HFFc6 (cell line): ENCODE data around the gene GJD3. TPM values are rescaled to one million over a fixed set of nuclear protein-coding genes. Genes with fewer than 3 reads are reported as not detected.

Experiments used
- DNase-seq: peaks from one replicate; pipeline ENCODE4 v3.0.0-alpha.2; 2018
- H3K27ac Mint-ChIP-seq: 2 replicates; pipeline ENCODE4 v1.8.0; 2020; ENCODE audit warnings: mild to moderate bottlenecking, mixed read lengths
- H3K27me3 Mint-ChIP-seq: 2 replicates; pipeline ENCODE4 v1.8.0; 2021; ENCODE audit warnings: mild to moderate bottlenecking, moderate library complexity, mixed read lengths; ENCODE audit not compliant: insufficient read depth
- H3K36me3 Mint-ChIP-seq: 2 replicates; pipeline ENCODE4 v1.8.0; 2021; ENCODE audit warnings: low read depth, mixed read lengths
- H3K4me1 Mint-ChIP-seq: 2 replicates; pipeline ENCODE4 v1.8.0; 2020; ENCODE audit warnings: low read depth, mixed read lengths
- H3K4me3 Mint-ChIP-seq: 2 replicates; pipeline ENCODE4 v1.8.0; 2020; ENCODE audit warnings: mild to moderate bottlenecking, moderate library complexity, mixed read lengths
- H3K9me3 Mint-ChIP-seq: 2 replicates; pipeline ENCODE4 v1.8.0; 2020; ENCODE audit warnings: mild to moderate bottlenecking, mixed read lengths
- CTCF ChIP-seq: fragments of 200-600 bp; sonication (generic); IDR thresholded peaks from 2 replicates; pipeline ENCODE4 v1.5.0; 2021; ENCODE audit warnings: antibody characterized with exemption, mild to moderate bottlenecking
- total RNA-seq, 6 experiments: library from RNA; stranded (reverse); fragmentation: NEBNext Ultra II Directional; extraction: Animal tissue kit (Norgen Biotek cat#: 25700); gene quantifications; 2 replicates in 1 of 6; 3 replicates in 5 of 6; pipeline ENCODE4 v1.2.3, GENCODE V29; 2021

The GJD3 gene
- total RNA-seq, 6 experiments from 2014 or later = 0.36 to 1.4 (median 0.81) TPM

DNA sequence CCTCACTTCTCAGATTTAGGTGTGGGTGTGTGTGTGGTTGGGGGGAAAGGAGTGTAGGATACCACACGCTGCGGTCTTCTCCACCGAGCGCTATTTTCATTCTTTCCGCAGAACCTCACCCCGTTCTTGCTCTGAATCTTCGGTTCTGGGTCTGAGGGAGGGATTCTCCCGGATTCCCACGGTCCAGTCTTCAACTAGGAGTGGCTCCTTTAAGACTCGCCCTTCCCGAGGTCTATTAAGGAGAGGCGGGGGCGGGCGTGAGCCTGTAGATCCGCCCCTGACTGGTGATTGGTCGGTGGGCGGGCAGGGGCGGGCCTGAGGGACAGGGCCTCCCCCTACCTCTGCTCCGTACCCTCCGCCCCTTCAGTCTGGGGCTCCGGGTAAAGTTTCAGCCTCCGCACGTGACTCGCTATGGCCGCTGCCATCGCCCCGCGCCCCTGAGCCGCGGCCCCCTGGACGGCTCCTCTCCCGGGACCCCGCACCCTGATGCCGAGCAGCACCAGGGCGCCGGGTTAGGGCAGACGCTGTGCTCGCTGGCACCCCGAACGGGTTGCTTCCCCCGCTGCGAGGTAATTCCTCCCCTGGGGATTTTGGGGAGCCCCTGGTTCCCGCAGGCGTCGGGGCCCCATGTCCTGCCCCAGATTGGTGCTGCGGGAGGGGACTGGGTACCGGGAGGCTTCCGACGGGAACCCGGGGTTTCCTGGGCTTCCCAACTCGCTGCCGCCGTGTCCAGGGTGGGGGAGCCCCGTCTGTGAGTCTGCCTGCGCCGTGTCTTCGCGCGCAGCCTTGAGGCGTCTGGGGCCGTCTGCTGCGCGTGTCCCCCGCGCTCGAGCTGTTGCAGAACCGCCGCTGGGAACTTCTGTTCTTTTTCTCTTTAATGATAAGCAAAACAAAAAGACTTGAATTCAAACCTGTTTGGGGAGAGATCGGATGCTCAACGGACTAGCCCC lies 46.4 kb downstream of the GJD3 start:
- Mint-ChIP-seq H3K4me3 (peak overlapping the region; percentile 98), H3K4me1 (peaks cover 47% of the 10 kb centered on the region), H3K27me3 (no peaks in the 10 kb centered on the region), H3K27ac (peak overlapping the region; percentile 100), H3K36me3 (0 out of 2 replicates have a peak, but pooled peaks cover 8% of the 10 kb centered on the region), H3K9me3 (no peaks in the 10 kb centered on the region)
- TF ChIP-seq CTCF = no peak
- peak; percentile 93 for DNase-seq

GRCh38 chr17:40317345-40317873 lies 47.1 kb downstream of the GJD3 start:
- Mint-ChIP-seq H3K4me3 (peak overlapping the region; percentile 98), H3K9me3 (no peaks in the 10 kb centered on the region), H3K27ac (peak overlapping the region; percentile 98), H3K27me3 (no peaks in the 10 kb centered on the region), H3K4me1 (peaks cover 40% of the 10 kb centered on the region), H3K36me3 (0 out of 2 replicates have a peak, but pooled peaks cover 8% of the 10 kb centered on the region)
- peak; percentile 72 for DNase-seq
- TF ChIP-seq CTCF = peak; percentile 78

DNA sequence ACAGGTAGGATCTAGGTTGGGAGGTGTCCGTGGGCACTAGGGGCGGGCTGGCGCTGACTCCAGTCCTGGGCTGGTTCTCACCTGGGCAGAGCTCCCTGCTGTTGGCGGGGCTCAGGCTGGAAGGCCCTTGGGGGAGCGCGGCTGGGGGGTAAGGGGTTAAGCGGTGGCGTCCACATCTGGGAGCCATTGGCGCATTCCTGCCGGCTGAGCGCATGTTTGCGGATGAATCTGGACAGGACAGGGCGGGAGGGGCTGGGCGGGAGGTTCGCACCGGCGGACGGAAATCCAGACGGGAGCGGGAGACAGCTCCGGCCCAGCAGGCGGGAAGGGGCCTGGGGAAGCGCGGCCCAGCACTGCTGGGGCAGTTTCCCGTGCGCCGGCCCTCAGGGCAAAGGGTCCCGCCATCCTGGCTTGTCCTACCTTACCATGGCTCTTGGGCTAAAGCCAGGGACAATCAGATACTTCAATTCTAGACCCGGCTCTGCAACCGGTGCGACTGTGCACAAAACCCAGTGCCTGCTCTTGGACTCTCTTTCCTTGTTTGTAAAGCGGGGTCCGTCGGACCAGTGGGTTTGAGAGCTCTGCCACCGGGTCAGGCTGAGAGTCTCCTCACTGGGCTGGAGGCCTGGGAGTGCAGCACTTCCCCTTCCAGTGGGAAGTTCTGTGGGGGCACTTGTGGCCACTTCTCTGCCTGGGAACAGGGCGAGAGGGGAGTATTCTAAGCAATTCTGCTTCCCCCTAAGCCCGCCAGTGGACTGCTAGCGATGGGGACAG lies 47.8 kb downstream of the GJD3 start:
- Mint-ChIP-seq H3K36me3 (0 out of 2 replicates have a peak, but pooled peaks cover 8% of the 10 kb centered on the region), H3K9me3 (no peaks in the 10 kb centered on the region), H3K4me1 (peaks cover 33% of the 10 kb centered on the region), H3K27me3 (no peaks in the 10 kb centered on the region; the same call in 1 of the 2 replicates), H3K4me3 (peak overlapping the region; percentile 98), H3K27ac (peak overlapping the region; percentile 98)
- peak; percentile 11; the same call in 1 of the 2 replicates for TF ChIP-seq CTCF
- DNase-seq = peak; percentile 69

DNA sequence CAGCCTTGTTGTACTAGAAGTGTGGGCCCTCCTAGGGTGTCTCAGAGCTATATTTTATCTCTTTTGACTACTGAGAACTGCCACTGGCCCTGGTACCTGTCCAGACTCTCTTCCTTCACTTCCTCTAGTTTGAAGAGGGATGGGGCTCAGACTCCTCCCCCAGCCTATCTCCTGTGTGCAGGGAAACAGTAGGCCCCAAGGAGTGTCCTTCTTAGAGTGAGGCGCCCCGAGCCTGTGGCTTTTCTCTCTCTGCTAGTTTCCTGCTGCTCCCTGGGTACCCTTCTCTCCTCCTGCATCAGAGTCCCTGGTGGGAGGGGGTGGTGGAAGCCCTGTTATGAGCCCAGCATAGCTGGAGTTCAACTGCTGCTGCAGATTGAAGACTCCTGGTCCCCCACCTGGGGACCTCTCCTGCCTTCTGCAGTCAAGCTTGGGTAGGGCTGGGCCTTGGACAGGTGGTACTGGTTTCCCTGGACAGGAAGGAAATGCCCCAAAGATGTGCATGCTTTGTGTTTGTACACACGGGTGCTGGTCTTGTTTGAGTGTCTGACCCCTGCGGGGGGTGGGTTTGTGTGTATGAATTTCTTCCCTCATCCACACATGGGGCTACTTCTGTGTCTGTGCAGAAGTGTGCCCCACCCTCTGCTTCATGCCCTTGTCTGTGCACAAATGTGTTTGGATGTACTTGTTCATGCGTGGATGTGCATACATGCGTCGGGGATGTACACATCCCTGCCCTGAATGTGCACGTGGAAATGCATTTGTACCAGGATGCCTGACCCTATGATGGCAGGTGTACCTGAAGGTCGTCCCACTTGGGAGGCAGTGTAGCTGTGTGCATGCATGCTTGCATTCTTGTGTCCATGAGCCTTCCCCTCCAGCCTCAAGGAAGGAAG lies 48.6 kb downstream of the GJD3 start:
- DNase-seq = no peak
- TF ChIP-seq CTCF = no peak; the same call in 1 of the 2 replicates
- Mint-ChIP-seq H3K27ac (peak overlapping the region; percentile 98), H3K4me1 (peaks cover 25% of the 10 kb centered on the region), H3K27me3 (no peaks in the 10 kb centered on the region; the same call in none of the 2 replicates), H3K9me3 (no peaks in the 10 kb centered on the region), H3K4me3 (peak overlapping the region; percentile 67; the same call in 1 of the 2 replicates), H3K36me3 (0 out of 2 replicates have a peak, but pooled peaks cover 8% of the 10 kb centered on the region)
